ENCODE results near the gene NSUN7.

NSUN7 gene

GRCh38 chr4:40848940-40849339 is 99.2 kb downstream of the NSUN7 start:
- no peak for DNase-seq

DNA sequence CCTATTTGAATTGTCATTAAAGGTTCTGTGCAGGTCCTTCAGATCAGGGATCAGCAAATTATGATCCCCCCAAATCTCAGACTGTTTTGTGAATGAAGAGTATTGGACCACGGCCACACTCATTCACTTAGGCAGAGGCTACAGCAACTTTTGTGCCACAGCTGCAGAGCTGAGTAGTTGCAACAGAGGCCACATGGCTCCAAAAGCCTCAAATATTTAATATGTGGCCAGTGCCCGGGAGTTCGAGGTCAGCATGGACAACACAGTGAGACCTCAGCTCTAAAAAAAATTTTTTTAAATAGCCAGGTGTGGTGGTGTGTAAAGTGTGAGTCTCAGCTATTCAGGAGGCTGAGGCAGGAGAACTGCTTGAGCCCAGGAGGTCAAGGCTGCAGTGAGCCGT is 100.7 kb downstream of the NSUN7 start:
- no peak for DNase-seq

- no peak for DNase-seq
These were observed 106.6 kb downstream of the NSUN7 start for GRCh38 chr4:40856277-40856839.

DNA sequence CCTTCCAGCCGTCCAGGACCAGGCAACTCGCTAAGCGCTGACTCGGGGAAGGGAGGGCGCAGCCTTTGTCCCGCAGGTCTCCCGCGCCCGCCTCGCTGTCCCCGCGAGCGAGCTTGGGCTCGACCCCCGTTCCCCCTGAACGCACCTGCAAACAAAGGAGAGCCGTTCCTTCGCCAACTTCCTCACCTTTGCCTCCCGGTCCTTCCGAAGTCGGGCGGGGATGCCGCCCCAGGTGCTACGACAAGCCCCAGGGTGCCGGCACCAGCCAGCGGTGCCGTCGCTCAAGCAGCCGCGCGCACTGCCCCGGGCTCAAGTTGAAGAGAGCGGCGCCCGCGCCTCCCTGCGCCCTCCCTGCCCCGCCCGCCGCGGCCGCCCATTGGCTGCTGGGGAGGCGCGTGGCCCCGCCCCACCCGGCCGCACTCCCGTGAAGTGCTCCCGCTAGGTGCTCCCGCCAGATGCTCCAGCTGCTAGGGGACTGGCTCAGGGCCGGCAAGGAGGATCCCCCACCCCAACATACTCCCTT is 107.1 kb downstream of the NSUN7 start:
- DNase-seq = no peak

- no peak for DNase-seq
These were observed 108.2 kb downstream of the NSUN7 start for GRCh38 chr4:40857956-40858355.

DNA sequence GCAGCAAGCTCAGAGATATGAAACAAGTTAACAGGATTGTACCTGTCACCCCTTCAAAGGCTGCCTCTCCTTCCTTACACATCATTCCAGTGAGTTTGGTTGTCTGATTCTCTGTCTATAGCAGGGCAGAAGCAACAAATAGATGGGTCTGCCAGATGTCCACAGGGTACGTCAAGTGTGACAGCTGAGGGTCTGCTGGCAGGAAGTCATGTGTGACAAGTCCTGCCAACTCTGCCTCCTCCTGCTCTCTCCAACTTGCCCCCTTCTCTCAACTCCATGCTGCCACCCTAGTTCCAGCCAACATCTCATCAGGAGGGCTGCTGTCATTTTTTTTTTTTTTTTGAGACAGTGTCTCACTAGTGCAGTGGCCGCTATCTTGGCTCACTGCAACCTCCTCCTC is 109.2 kb downstream of the NSUN7 start:
- no peak for DNase-seq

All from kidney glomerular epithelial cell (primary cell).